Neural progenitor cell (in vitro differentiated cells): ENCODE results near the gene TBPL2. TPM values are rescaled to one million over a fixed set of nuclear protein-coding genes. Genes with fewer than 3 reads are reported as not detected.

Experiments
- DNase-seq: peaks from one replicate; pipeline ENCODE4 v3.0.0-alpha.2; 2016; ENCODE audit warnings: low spot score
- H2AFZ ChIP-seq: fragments of 200-600 bp; sonication (generic); replicated peaks from 2 replicates; pipeline ENCODE4 v1.6.1; 2016; ENCODE audit warnings: antibody characterized with exemption
- H3F3A ChIP-seq: fragments of 200-600 bp; sonication (generic); 2 replicates; pipeline ENCODE4 v1.6.1; 2016; ENCODE audit warnings: antibody characterized with exemption, low read depth
- H3K27ac ChIP-seq: fragments of 200-600 bp; sonication (generic); 2 replicates; pipeline ENCODE4 v1.5.1; 2016; ENCODE audit warnings: mild to moderate bottlenecking
- H3K27me3 ChIP-seq: fragments of 200-600 bp; sonication (generic); 2 replicates; pipeline ENCODE4 v1.6.1; 2016; ENCODE audit warnings: mild to moderate bottlenecking, moderate library complexity
- H3K36me3 ChIP-seq: fragments of 200-600 bp; sonication (generic); 2 replicates; pipeline ENCODE4 v1.5.1; 2016
- H3K4me1 ChIP-seq: fragments of 200-600 bp; sonication (generic); 2 replicates; pipeline ENCODE4 v1.6.1; 2016; ENCODE audit warnings: mixed run types
- H3K4me2 ChIP-seq: fragments of 200-600 bp; sonication (generic); 2 replicates; pipeline ENCODE4 v1.6.1; 2016
- H3K4me3 ChIP-seq: fragments of 200-600 bp; sonication (generic); 2 replicates; pipeline ENCODE4 v1.5.1; 2016
- H3K79me2 ChIP-seq: fragments of 200-600 bp; sonication (generic); 2 replicates; pipeline ENCODE4 v1.6.1; 2016; ENCODE audit warnings: low read depth
- H3K9ac ChIP-seq: fragments of 200-600 bp; sonication (generic); 2 replicates; pipeline ENCODE4 v1.6.1; 2016
- H3K9me3 ChIP-seq: fragments of 200-600 bp; sonication (generic); 2 replicates; pipeline ENCODE4 v1.5.1; 2016; ENCODE audit warnings: low read depth
- H4K20me1 ChIP-seq: fragments of 200-600 bp; sonication (generic); 2 replicates; pipeline ENCODE4 v1.6.1; 2016; ENCODE audit warnings: low read depth
- H3K27ac Mint-ChIP-seq: 3 replicates; pipeline ENCODE4 v1.8.0; 2021; ENCODE audit warnings: mixed read lengths
- H3K27me3 Mint-ChIP-seq: 2 replicates; pipeline ENCODE4 v1.8.0; 2022; ENCODE audit warnings: low read depth, mild to moderate bottlenecking, inconsistent platforms, moderate library complexity, mixed read lengths; ENCODE audit not compliant: insufficient read depth
- H3K36me3 Mint-ChIP-seq: 3 replicates; pipeline ENCODE4 v1.8.0; 2021; ENCODE audit warnings: mixed read lengths
- H3K4me1 Mint-ChIP-seq: 3 replicates; pipeline ENCODE4 v1.8.0; 2021; ENCODE audit warnings: mixed read lengths
- H3K4me3 Mint-ChIP-seq: 3 replicates; pipeline ENCODE4 v1.8.0; 2021; ENCODE audit warnings: mild to moderate bottlenecking, moderate library complexity, mixed read lengths
- H3K9me3 Mint-ChIP-seq: 3 replicates; pipeline ENCODE4 v1.8.0; 2020; ENCODE audit warnings: mixed read lengths
- EZH2 ChIP-seq: fragments of 200-600 bp; sonication (generic); IDR thresholded peaks from 2 replicates; pipeline ENCODE4 v1.6.1; 2017; ENCODE audit warnings: antibody characterized with exemption, mild to moderate bottlenecking, moderate library complexity
- EZH2phosphoT487 ChIP-seq: fragments of 200-600 bp; sonication (generic); IDR thresholded peaks from 2 replicates; pipeline ENCODE4 v1.6.1; 2017; ENCODE audit warnings: antibody characterized with exemption
- total RNA-seq: library from RNA; depleted of rRNA; stranded (reverse); fragments of >200 nt; gene quantifications from 2 replicates; pipeline ENCODE4 v1.2.3, GENCODE V29; 2015; ENCODE audit warnings: low replicate concordance
- TF ChIP-seq, protein P1 (sequence below): fragments of 200-600 bp; sonication (generic); IDR thresholded peaks from 2 replicates; pipeline ENCODE4 v1.5.1; 2017; ENCODE audit warnings: antibody characterized with exemption, mild to moderate bottlenecking

The TBPL2 gene
- total RNA-seq, 1 donor from 2014 or later: not detected

DNA sequence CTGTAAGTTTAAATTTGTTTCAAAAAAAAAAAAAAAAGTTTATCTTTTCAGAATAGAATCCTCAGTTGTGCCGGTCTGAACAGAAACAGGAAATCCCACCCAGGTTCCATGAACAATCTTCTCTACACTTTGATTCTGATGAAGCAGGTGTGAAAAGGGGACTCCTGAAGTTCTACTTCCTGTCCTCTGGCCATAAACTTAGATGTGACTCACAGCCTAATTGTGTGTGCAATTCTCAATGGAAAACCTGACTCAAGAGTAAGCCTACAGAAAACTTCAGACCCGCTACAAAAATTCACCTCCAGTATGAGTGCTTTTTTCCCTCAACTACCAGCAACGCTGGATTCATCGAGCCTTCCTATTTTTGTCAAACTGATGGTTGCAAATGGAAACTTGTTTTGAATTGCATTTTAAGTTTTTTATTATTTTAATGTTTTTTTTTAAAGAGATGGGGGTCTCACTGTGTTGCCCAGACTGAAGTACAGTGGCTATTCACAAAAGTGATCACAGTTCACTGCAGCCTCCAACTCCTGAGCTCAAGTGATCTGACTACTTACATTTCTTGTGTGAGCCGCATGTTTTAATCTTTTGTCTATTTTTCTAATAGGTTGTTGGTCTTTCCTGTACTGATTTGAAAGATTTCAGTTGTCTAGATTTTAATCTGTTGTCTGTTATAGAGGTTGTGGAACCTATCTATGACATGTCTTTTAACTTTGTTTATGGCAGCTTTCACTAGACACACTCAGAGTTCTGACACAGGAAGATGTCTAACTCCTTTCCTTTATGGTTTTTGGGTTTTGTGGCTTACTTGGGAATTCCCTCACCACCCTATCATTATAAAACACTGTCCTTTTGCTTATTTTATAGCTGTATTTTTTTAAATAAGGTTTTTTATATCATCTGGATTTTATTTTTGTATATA is 66.4 kb downstream of the TBPL2 start:
- H3K4me2 ChIP-seq: no peak overlapping the region
- no peaks in the 10 kb centered on the region for H3K9me3 Mint-ChIP-seq

DNA sequence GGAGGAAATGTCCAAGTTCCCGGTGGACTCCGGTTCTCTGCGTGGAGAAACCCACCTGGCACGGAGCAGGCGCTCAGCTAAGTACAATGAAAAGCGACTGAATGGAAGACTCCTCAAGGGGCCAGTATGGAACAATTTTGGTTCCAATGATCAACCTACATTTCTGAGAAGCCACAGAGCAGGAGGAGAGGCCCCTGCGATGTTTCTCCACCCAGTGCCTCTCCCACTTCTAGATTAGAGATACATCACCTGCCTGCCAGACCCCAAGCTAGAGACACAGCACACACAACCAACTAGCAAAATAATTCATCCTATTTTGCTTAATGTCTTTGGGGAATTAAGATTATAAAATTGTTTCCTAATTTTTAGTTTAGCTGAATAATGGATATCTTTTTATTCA is 67.6 kb downstream of the TBPL2 start:
- DNase-seq: no peak
- TF ChIP-seq EZH2 (no peak), EZH2phosphoT487 (no peak)
- TF ChIP-seq, protein P1, sequence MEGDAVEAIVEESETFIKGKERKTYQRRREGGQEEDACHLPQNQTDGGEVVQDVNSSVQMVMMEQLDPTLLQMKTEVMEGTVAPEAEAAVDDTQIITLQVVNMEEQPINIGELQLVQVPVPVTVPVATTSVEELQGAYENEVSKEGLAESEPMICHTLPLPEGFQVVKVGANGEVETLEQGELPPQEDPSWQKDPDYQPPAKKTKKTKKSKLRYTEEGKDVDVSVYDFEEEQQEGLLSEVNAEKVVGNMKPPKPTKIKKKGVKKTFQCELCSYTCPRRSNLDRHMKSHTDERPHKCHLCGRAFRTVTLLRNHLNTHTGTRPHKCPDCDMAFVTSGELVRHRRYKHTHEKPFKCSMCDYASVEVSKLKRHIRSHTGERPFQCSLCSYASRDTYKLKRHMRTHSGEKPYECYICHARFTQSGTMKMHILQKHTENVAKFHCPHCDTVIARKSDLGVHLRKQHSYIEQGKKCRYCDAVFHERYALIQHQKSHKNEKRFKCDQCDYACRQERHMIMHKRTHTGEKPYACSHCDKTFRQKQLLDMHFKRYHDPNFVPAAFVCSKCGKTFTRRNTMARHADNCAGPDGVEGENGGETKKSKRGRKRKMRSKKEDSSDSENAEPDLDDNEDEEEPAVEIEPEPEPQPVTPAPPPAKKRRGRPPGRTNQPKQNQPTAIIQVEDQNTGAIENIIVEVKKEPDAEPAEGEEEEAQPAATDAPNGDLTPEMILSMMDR: no peak
- H3K27ac ChIP-seq: no peak overlapping the region
- no peak overlapping the region for H3K4me3 ChIP-seq
- no peak overlapping the region for H3K4me2 ChIP-seq
- Mint-ChIP-seq H3K27me3 (peaks cover 2% of the 10 kb centered on the region), H3K36me3 (peaks cover 14% of the 10 kb centered on the region), H3K4me1 (no peaks in the 10 kb centered on the region), H3K9me3 (no peaks in the 10 kb centered on the region), H3K27ac (no peak overlapping the region), H3K4me3 (no peak overlapping the region)
- H3K9ac ChIP-seq: no peak overlapping the region
- H3K9me3 ChIP-seq: no peaks in the 10 kb centered on the region
- no peaks in the 10 kb centered on the region for H3K27me3 ChIP-seq
- H3K36me3 ChIP-seq: peaks cover 15% of the 10 kb centered on the region
- no peaks in the 10 kb centered on the region for H4K20me1 ChIP-seq
- no peak overlapping the region for H2AFZ ChIP-seq
- no peaks in the 10 kb centered on the region for H3K79me2 ChIP-seq
- no peaks in the 10 kb centered on the region for H3F3A ChIP-seq
- no peaks in the 10 kb centered on the region for H3K4me1 ChIP-seq

More for the DNA sequence above, 66.4 kb downstream of the TBPL2 start:
- TF ChIP-seq, protein P1: no peak
- TF ChIP-seq EZH2phosphoT487 (no peak), EZH2 (no peak)
- Histone ChIP-seq H3K27ac (no peak overlapping the region), H2AFZ (no peak overlapping the region), H3K4me1 (no peaks in the 10 kb centered on the region), H3F3A (no peaks in the 10 kb centered on the region), H3K27me3 (no peaks in the 10 kb centered on the region), H3K36me3 (peaks cover 15% of the 10 kb centered on the region), H3K79me2 (no peaks in the 10 kb centered on the region), H3K9me3 (no peaks in the 10 kb centered on the region), H3K4me3 (no peak overlapping the region), H3K9ac (no peak overlapping the region), H4K20me1 (no peaks in the 10 kb centered on the region)
- peaks cover 14% of the 10 kb centered on the region for H3K36me3 Mint-ChIP-seq
- no peak overlapping the region for H3K4me3 Mint-ChIP-seq
- H3K27ac Mint-ChIP-seq: no peak overlapping the region
- DNase-seq: no peak
- no peaks in the 10 kb centered on the region for H3K4me1 Mint-ChIP-seq
- no peaks in the 10 kb centered on the region for H3K27me3 Mint-ChIP-seq

DNA sequence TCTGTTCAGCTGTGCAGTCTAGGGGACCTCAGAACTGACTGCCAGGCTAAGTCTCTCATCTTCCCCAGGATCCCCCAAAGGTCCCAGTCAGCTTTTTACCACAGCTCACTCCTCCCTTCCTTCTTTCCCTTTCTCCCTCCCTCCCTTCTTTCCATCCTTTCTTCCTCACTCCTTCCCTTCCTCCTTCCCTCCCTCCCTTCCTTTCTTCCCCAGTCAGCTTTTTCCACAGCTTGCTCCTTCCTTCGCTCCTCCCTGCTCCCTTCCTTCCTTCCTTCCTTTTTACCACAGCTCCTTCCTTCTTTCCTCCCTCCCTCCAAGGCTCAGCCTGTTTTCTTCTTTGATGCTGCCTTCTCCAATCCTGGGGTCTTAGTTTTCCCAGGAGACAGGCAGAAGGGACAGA is 68.0 kb downstream of the TBPL2 start:
- no peaks in the 10 kb centered on the region for H3K9me3 Mint-ChIP-seq
- DNase-seq: no peak
- peaks cover 12% of the 10 kb centered on the region for H3K36me3 ChIP-seq
- no peaks in the 10 kb centered on the region for H4K20me1 ChIP-seq
- H3K27ac ChIP-seq: no peak overlapping the region
- no peak overlapping the region for H3K4me3 ChIP-seq
- H2AFZ ChIP-seq: no peak overlapping the region
- no peaks in the 10 kb centered on the region for H3K4me1 Mint-ChIP-seq
- H3K4me3 Mint-ChIP-seq: no peak overlapping the region
- no peaks in the 10 kb centered on the region for H3K27me3 ChIP-seq
- no peak overlapping the region for H3K4me2 ChIP-seq
- H3K79me2 ChIP-seq: no peaks in the 10 kb centered on the region
- no peaks in the 10 kb centered on the region for H3F3A ChIP-seq
- peaks cover 2% of the 10 kb centered on the region for H3K27me3 Mint-ChIP-seq
- H3K36me3 Mint-ChIP-seq: peaks cover 16% of the 10 kb centered on the region
- H3K9me3 ChIP-seq: no peaks in the 10 kb centered on the region
- no peak overlapping the region for H3K27ac Mint-ChIP-seq
- H3K4me1 ChIP-seq: no peaks in the 10 kb centered on the region
- H3K9ac ChIP-seq: no peak overlapping the region
- TF ChIP-seq, protein P1: no peak
- TF ChIP-seq EZH2phosphoT487: no peak
- no peak for TF ChIP-seq EZH2
